A549 treated with DMSO at 1 μM for 4 hours (cell line): Measurements from ENCODE around the gene RNF223. TPM values are rescaled to one million over a fixed set of nuclear protein-coding genes. Genes with fewer than 3 reads are reported as not detected.

ENCODE experiments used
- total RNA-seq: library from RNA; stranded (reverse); fragments of 200-300 nt; extraction: Qiagen RNA extraction; gene quantifications from 5 replicates; pipeline ENCODE4 v1.2.3, GENCODE V29; 2022; ENCODE audit warnings: low read depth

The RNF223 gene
- 0.16 to 0.58 TPM (median 0.39 TPM) in 5 replicates for total RNA-seq

DNA sequence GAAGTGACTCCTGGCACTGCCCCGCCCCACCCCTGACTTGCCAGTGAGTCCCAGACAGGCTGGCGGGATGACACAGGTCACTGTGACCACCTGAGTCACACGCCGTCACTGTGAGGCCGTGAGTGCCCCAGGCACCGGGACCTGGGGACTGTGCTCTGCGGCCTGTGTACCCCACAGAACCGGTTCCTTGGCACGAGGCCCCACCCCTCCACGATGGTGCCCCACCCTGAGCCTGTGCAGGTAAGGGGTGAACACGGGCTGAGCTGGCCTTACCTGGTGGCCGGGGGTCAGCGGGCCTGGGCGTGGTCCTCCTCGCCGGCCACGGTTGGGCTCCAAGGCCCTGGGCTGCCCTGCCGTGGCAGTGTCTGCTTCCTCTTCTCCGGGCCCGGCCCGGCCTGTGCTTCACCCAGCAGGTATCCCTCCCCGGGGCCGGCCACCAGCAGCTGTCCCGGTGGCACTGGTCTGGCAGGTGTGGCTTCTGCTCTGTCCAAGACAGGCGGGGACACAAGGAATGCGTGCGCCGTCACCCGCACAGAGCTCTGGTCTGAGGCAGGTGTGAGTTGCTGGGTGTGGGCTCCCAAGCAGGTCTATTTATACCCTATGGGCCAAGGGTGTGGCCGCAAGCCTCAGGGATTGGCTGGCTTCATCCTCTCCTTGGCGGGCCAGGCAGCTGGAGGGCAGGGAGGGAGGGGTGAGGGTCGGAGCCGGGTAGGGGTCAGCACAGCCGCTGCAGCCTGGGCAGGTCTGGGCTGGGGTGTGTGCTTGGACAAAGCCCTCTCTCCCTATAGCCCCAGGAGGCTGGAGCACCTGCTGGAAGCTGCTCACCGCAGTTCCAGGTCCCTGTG lies at the start of gene RNF223:
TSS of gene RNF223 (minus strand) at position 564 of the 845 bp plus-strand sequence. CDS start 1,740 bp downstream, outside the sequence.

GRCh38 chr1:1115786-1116700 lies 41.9 kb upstream of the RNF223 start, which contains the start of gene C1orf159:
C1orf159 (minus strand) TSS chr1:1116089; CDS start chr1:1091543, 24,546 bp downstream.

Other genes with a start within 250 kb of the RNF223 start
- gene SAMD11, start 150.4 kb downstream of the RNF223 start, total RNA-seq, result 17.3 to 36.9 TPM (median 28.0 TPM) in 5 replicates
- gene NOC2L, start 115.0 kb downstream of the RNF223 start, total RNA-seq, result 71.6 to 94.6 TPM (median 85.2 TPM) in 5 replicates
- gene KLHL17, start 113.7 kb downstream of the RNF223 start, total RNA-seq, result 7.7 to 18.6 TPM (median 16.8 TPM) in 5 replicates
- 4.4 to 7.1 TPM (median 6.1 TPM) in 5 replicates for gene PLEKHN1, start 107.8 kb downstream of the RNF223 start, total RNA-seq
- 0.09 to 0.16 TPM (median 0.15 TPM) in 5 replicates for gene PERM1, start 92.2 kb downstream of the RNF223 start, total RNA-seq
- 24.5 to 59.7 TPM (median 54.3 TPM) in 5 replicates for gene HES4, start 74.2 kb downstream of the RNF223 start, total RNA-seq
- 18.0 to 26.2 TPM (median 22.7 TPM) in 5 replicates for gene ISG15, start 60.8 kb downstream of the RNF223 start, total RNA-seq
- 101 to 135 TPM (median 119 TPM) in 5 replicates for gene AGRN, start 54.2 kb downstream of the RNF223 start, total RNA-seq
- 11.5 to 16.4 TPM (median 12.5 TPM) in 5 replicates for gene C1orf159, start 41.8 kb upstream of the RNF223 start, total RNA-seq
- gene TTLL10, start 99.6 kb upstream of the RNF223 start, total RNA-seq, result not detected in 5 replicates
- gene TNFRSF18, start 132.3 kb upstream of the RNF223 start, total RNA-seq, result 0.23 to 0.31 TPM in 2 of 5 replicates, not detected in the others
- 0.17 TPM in 1 of 5 replicates, not detected in the others for gene TNFRSF4, start 139.8 kb upstream of the RNF223 start, total RNA-seq
- 110 to 131 TPM (median 118 TPM) in 5 replicates for gene SDF4, start 157.7 kb upstream of the RNF223 start, total RNA-seq
- gene B3GALT6, start 157.9 kb upstream of the RNF223 start, total RNA-seq, result 9.3 to 19.5 TPM (median 18.1 TPM) in 5 replicates
- gene C1QTNF12, start 172.4 kb upstream of the RNF223 start, total RNA-seq, result 0.97 to 1.7 TPM (median 1.5 TPM) in 5 replicates
- gene UBE2J2, start 199.5 kb upstream of the RNF223 start, total RNA-seq, result 35.4 to 51.3 TPM (median 47.1 TPM) in 5 replicates
- 0.56 to 1.4 TPM (median 1.3 TPM) in 5 replicates for gene SCNN1D, start 206.1 kb upstream of the RNF223 start, total RNA-seq
- gene ACAP3, start 233.6 kb upstream of the RNF223 start, total RNA-seq, result 11.2 to 21.2 TPM (median 16.3 TPM) in 5 replicates
- gene PUSL1, start 234.3 kb upstream of the RNF223 start, total RNA-seq, result 15.4 to 25.1 TPM (median 23.2 TPM) in 5 replicates